HepG2 (cell line): ENCODE data around the gene SLC2A14. TPM values are rescaled to one million over a fixed set of nuclear protein-coding genes. Genes with fewer than 3 reads are reported as not detected.

ENCODE experiments used
- ARID4A ChIP-seq: sonication (generic); formaldehyde crosslinking; IDR thresholded peaks from 2 replicates; pipeline ENCODE4 v1.5.0; 2020; ENCODE audit warnings: mild to moderate bottlenecking, missing genetic modification reagents, borderline replicate concordance
- CHD4 ChIP-seq: fragments of 200-600 bp; sonication (generic); IDR thresholded peaks from 2 replicates; pipeline ENCODE4 v1.7.0; 2017; ENCODE audit warnings: mild to moderate bottlenecking, low read length, borderline replicate concordance
- CTCF ChIP-seq: sonication (generic); formaldehyde crosslinking; IDR thresholded peaks from 2 replicates; pipeline ENCODE4 v1.5.0; 2020; ENCODE audit warnings: mild to moderate bottlenecking, missing genetic modification reagents, moderate library complexity
- ESRRA ChIP-seq: sonication (generic); formaldehyde crosslinking; IDR thresholded peaks from 2 replicates; pipeline ENCODE4 v1.5.1; 2020; ENCODE audit warnings: mild to moderate bottlenecking, low read depth, missing genetic modification reagents
- FOXO1 ChIP-seq: sonication (generic); formaldehyde crosslinking; IDR thresholded peaks from 2 replicates; pipeline ENCODE4 v1.4.0; 2020; ENCODE audit warnings: missing genetic modification reagents
- IKZF1 ChIP-seq: fragments of 450-650 bp; IDR thresholded peaks from 2 replicates; pipeline ENCODE4 v1.7.1; 2016
- KLF16 ChIP-seq, 2 experiments: sonication (generic) in 1 of 2; formaldehyde crosslinking in 1 of 2; IDR thresholded peaks; 2 replicates each; pipeline versions ENCODE4 v1.6.1 to v1.8.0; 2016 to 2023; ENCODE audit warnings: missing genetic modification reagents in 2 of 2, missing compliant biosample characterization in 1 of 2
- PHB2 ChIP-seq: fragments of 450-650 bp; IDR thresholded peaks from 2 replicates; pipeline ENCODE4 v1.6.1; 2018; ENCODE audit not compliant: partially characterized antibody
- STAT6 ChIP-seq: sonication (generic); formaldehyde crosslinking; IDR thresholded peaks from 2 replicates; pipeline ENCODE4 v1.4.0; 2020; ENCODE audit warnings: missing genetic modification reagents, mild to moderate bottlenecking, borderline replicate concordance
- TBX3 ChIP-seq: fragments of 450-650 bp; IDR thresholded peaks from 2 replicates; pipeline ENCODE4 v1.6.1; 2017; ENCODE audit warnings: antibody characterized with exemption, mild to moderate bottlenecking, inconsistent platforms, borderline replicate concordance
- ZBED4 ChIP-seq: sonication (generic); formaldehyde crosslinking; IDR thresholded peaks from 2 replicates; pipeline ENCODE4 v1.4.0; 2020; ENCODE audit warnings: missing genetic modification reagents, borderline replicate concordance
- ZSCAN25 ChIP-seq: sonication (generic); formaldehyde crosslinking; IDR thresholded peaks from 2 replicates; pipeline ENCODE4 v1.8.0; 2022; ENCODE audit warnings: mild to moderate bottlenecking, missing genetic modification reagents
- polyA plus RNA-seq, 8 experiments: library from polyadenylated mRNA; depleted of rRNA in 3 of 8; stranded (reverse) in 7 of 8; unstranded in 1 of 8; fragments of >200 nt; fragmentation: Illumina TruSeq in 4 of 8; extraction: Trizol in 4 of 8; gene quantifications; 2 replicates each; pipeline versions ENCODE4 v1.2.1 to v1.2.3, GENCODE V29; 2011 to 2016; ENCODE audit warnings: low read depth in 4 of 8, missing spikeins in 1 of 8, mixed read lengths in 1 of 8; ENCODE audit not compliant: insufficient read depth in 1 of 8
- total RNA-seq, 5 experiments: library from RNA; depleted of rRNA; stranded (reverse); fragments of >200 nt; fragmentation: Illumina TruSeq; extraction: Trizol; gene quantifications; 2 replicates each; pipeline ENCODE4 v1.2.3, GENCODE V29; 2016; ENCODE audit warnings: low read depth in 1 of 5

The SLC2A14 gene
- total and polyA plus RNA-seq, 2 of the 13 experiments (the other 11 are each of a cell fraction or from before 2014, with no cell fraction given): 7.7 to 39.0 TPM

GRCh38 chr12:7907009-7907408 is 34.3 kb upstream of the SLC2A14 start (continued):
- TF ChIP-seq ARID4A (CRISPR knock-in tag): peak; percentile 60; the same call in 1 of the 2 replicates
- peak in 1 of 2 experiments; percentile 69; a peak in 1 of 4 replicates for TF ChIP-seq KLF16 (CRISPR knock-in tag; IDR thresholded peaks at IDR 0.05)
- peak; percentile 53; the same call in 1 of the 2 replicates for TF ChIP-seq FOXO1 (CRISPR knock-in tag)
- TF ChIP-seq CTCF (CRISPR knock-in tag): peak; percentile 82
- TF ChIP-seq ZBED4 (CRISPR knock-in tag): no peak
- TF ChIP-seq IKZF1: no peak
- TF ChIP-seq PHB2: no peak
- TF ChIP-seq ESRRA (CRISPR knock-in tag): 0 out of 2 replicates have a peak, but pooled peaks have one; percentile 42
- TF ChIP-seq STAT6 (CRISPR knock-in tag): peak; percentile 51; the same call in 1 of the 2 replicates
- TF ChIP-seq CHD4: peak; percentile 96; the same call in 1 of the 2 replicates
- peak; percentile 69; the same call in 1 of the 2 replicates for TF ChIP-seq TBX3
- TF ChIP-seq ZSCAN25 (CRISPR knock-in tag): no peak
